ENCODE data around the gene CACNB1.

Gene CACNB1

GRCh38 chr17:39197380-39198185 is at the start of gene CACNB1:
Gene CACNB1, minus strand, starts transcription at chr17:39197669. Its CDS starts 174 bp downstream, at chr17:39197495.
- DNase-seq = peak; percentile 72

- DNase-seq = peak in 1 of 2 experiments; percentile 29
Observed at GRCh38 chr17:39246274-39246673, 48.8 kb upstream of the CACNB1 start.

- peak; percentile 66 to 88 for DNase-seq
Observed at GRCh38 chr17:39244600-39245570, 47.4 kb upstream of the CACNB1 start.

GRCh38 chr17:39244016-39244599 is 46.6 kb upstream of the CACNB1 start:
- no peak for DNase-seq

- DNase-seq = no peak
Observed at GRCh38 chr17:39243155-39243554, 45.7 kb upstream of the CACNB1 start.

DNA sequence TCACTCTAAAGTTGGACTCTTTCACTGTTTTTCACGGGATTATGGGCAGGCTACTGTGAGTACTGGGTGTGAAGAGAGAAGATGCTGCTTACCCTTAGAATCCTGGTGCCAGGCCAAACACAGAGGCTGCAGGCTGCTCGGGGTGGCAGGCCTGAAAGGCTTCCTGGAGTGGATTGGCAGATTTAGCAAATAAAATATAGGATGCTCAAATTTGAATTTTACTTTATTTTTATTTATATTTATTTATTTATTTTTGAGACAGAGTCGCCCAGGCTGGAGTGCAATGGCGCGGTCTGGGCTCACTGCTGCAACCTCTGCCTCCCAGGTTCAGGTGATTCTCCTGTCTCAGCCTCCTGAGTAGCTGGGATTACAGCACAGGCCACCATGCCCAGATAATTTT is 43.2 kb upstream of the CACNB1 start:
- DNase-seq = no peak

DNA sequence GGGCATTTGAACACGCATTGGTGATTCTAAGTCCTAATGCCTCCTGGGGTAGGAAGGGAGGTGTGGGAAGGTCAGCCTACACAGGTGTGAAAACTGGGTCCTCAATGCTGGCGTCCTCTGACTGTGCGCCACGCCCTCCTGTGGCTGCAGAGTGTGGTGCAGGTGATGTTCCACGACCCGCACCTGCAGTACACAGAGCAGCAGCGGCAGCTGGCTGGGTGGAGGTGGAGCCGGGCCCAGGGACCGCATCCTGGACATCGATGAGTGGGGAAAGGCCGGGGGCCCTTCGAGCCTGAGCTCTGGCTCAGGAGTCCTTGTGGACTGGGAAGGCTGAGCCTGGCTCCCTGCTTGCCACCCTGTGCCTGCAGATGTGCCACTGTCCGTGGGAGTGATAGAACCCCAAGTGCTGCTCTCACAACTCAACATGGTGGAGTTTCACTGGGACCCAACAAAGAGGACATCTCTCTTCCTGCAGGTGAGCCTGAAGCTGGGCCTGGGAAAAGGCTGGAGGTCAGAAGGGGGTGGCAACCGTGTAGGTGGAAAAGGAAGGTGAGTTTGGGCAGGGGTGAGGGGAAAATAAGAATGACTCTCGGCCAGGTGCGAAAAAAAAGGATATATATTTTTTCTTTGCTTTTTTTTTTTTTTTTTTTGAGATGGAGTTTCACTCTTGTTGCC is 42.3 kb upstream of the CACNB1 start:
- DNase-seq = peak; percentile 27 to 72

GRCh38 chr17:39238311-39238972 is 41.0 kb upstream of the CACNB1 start:
- no peak for DNase-seq

DNA sequence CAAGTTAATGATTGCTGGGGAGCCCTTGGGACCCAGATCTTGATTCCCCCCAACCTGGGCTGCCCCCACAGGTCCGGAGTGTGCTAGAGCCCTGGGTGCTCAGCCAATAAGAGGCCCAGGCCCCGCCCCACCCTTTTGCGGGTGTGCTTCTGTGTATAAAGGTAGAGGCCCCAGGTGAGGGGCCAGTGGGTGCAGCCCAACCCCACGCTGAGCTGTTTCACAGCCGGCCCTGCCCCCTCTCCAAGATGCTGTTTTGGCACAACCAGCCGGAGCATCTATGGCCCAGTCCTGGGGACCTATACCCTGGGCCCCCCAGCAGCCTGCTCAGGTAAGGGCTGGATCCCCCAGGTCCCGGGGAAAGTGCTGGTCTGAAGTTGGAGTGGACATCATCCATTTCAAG is 40.1 kb upstream of the CACNB1 start:
- DNase-seq = no peak

- DNase-seq = no peak
Observed at GRCh38 chr17:39236981-39237441, 39.5 kb upstream of the CACNB1 start.

DNA sequence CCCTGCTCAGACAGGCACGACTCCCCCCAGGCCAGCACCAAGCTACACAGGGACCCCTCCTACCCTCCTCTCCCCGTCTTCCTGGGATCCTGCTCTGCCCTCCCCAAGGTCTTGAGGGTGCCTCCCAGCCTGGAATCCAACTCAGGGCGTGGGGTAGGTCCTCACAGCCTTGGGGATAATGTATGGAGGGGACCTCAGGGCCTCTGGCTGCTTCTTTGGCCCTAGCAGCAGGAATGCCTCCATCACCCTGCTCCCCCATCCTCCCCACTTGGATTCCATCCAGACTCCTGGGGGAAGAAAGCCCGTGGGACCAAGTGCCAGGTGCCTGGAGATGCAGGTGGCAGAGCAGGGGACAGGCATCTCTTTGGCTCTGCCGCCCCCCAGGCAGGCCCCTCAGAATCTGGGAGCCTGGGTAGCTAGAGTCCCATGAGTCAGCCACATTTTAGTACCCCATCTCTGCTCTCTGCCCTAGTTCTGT is 39.0 kb upstream of the CACNB1 start:
- DNase-seq = peak in 1 of 2 experiments; percentile 36

- DNase-seq = peak; percentile 96 to 99
Observed at GRCh38 chr17:39235555-39236449, 38.3 kb upstream of the CACNB1 start.

DNA sequence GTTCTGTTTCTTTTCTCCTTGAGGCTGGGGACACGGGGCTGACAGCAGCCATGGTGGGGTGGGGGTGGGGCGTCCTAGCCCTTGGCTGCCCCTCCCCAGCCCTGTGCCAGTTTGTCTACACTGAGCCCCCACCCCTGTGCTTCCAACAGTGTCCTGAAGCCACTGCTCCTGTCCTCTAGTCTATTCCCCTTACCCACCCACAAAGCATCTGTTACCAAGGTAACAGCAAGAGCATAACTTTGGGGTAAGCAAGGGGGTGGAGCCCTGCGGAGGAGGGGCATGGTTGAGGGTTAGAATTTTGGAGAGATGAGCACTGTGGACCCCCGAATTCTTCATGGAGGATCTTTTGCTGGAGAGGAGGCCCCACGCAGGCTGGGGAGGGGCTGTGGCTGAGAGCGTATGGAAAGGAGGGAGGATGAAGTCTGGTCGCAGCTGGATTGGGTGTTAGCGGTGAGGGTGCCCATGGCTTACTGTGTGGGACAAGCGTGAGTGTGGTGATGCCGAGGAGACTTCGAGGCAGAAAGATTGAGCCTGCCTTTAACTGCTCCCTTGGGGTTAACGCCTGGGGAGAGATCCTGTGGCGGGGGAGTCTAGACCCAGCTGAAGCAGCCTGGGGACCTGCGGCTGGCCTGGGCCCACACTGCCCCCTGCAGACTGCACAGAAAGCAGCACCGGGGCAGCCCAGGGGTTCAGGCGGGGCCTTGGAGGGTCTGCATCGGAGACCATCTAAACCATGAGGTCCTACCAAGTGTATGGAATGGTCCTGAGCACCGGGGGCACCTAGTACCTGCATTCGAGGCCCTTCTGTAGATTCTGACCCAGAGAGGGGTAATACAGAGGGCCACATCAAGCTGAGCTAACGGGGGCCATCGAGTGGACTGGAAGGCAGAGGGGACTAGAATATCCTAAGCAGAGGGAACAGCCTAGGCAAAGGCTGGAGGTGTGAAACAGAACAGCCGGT is 34.4 kb upstream of the CACNB1 start:
- DNase-seq = peak; percentile 76 to 92

DNA sequence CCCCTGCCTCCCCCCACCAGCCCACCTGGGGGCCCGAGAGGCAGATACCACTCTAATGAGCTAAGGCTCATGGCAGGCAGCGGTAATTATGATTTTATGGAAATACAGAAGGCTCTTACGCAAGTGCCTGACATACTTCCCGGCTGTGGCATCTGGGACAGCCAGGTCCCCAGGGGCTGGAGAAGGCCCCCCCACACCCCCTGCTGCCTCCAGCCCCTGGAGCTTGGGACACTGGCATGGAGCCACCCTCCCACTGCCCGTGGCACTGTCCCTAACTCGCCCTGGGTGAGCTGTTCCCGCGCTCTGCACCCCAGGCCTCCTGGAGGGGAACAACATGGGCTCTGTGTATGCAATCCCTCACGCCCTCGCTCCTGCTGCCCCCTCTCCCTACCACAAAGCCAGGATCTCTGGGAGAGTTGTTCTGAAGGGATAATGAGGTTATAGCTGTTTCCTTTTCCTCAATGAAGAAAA is 33.7 kb upstream of the CACNB1 start:
- DNase-seq = peak; percentile 51 to 73

GRCh38 chr17:39230361-39230760 is 32.9 kb upstream of the CACNB1 start:
- no peak for DNase-seq

DNA sequence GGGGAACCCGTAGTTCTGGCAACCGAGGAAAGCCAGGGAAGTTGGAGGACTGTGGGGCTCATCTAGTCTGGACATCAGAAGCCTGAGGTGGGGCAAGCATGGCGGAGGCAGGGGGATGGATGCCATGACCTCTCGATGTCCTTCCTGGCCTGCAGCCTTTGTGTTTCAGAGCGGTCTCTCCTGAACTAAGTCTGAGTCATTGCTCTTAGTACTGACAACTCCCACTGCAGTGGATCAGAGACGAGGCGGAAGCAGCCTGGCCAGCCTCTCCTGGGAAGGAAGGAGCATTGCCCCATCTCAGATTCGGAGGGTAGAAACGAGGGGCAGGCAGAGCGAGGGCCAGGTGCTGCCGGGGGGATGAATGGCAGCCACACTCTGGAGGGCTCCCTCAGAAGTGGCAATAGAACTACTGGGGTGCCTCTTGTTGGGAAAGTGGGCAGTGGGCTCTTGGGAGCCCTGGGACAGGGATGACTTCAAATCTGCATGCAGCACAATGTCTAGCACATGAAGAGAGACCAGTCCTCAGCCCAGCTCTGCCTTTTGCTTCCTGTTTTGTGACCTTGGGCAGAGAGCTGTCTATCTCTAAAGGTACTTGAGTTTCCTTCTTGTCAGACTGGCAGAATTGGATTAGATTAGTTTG is 31.9 kb upstream of the CACNB1 start:
- DNase-seq = no peak

DNA sequence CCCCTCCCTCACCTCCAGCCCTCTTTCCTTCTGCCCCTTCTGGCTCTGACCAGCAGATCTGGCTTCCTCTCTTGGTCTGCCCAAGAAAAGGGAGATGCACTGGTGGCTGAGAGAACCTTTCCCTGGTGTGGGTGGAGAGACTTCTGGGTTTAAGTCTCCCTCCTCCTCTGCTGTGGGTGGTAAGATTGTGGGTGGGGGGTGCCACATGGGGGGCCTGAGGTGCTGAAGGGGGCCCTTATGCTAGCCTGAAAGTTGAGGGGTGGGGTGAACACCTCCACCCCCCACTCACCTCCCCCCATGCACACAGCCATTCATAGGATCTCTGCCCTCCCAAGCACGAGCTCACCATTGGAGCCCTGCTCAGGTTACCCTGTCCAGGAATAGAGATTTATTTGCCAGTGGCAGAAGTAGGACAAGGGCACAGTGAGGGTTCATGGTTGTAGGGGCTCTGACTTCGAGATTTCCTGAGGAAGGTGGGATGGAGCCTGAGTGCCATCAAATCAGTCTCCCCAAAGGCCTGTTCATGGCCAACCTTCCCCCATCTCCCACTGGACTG is 30.0 kb upstream of the CACNB1 start:
- no peak for DNase-seq

DNA sequence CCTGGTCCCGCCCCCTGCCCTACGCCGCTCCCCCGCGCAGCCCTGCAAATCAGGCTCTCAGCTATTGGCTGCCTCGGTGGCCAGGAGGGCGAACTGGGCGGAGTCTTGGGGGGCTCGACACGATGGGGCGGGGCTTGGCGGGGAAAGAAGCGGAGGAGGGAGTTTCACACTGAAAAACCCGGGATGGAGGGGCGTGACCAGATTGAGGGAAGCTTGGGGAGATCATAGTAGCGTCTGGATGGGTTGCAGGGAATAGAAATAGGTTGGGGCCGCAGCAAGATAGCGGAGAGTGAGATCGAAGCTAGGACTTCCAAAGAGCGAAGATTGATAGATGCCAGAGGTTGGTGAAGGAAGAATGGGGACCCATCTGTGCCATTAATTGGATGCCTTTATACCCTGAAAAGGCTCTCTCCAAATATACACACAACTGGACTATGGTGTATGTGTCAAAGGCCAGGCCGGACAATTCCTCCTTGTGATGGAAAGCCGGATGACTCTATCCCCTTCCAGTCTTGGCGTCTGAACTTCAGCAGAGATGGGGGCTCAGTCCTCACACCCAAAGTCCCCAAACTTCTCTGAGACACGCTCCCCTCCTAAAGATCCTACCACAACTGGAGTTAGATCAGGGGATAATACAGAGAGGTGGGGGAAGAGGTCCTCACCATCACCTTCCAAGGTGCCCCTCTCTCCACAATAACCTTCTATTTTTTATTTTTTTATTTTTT is 28.7 kb upstream of the CACNB1 start:
- peak; percentile 84 to 89 for DNase-seq

Measured in NCI-H524 (cell line).